Karpas-422 (cell line): ENCODE measurements around the gene LILRB3. TPM values are rescaled to one million over a fixed set of nuclear protein-coding genes. Genes with fewer than 3 reads are reported as not detected.

Experiments
- small RNA-seq: library from RNA; depleted of rRNA; stranded (forward); fragments of <200 nt; gene quantifications from one replicate; pipeline ENCODE3, GENCODE V24; 2014
- total RNA-seq: library from RNA; depleted of rRNA; stranded (reverse); fragments of >200 nt; shearing (Covaris generic); gene quantifications from 2 replicates; pipeline ENCODE4 v1.2.3, GENCODE V29; 2014; ENCODE audit warnings: low replicate concordance; rRNA removed

Gene LILRB3
- total RNA-seq, 1 experiment from 2014 or later, result not detected

Small RNA genes lying within 50 kb of the gene (small RNA-seq; reads per million reads assigned to genes)
- gene RNU6-1307P, result not detected

Other genes with a start within 250 kb of the LILRB3 start
- gene CACNG6, start 231.4 kb downstream of the LILRB3 start, total RNA-seq, result not detected in 2 replicates
- not detected in 2 replicates for gene VSTM1, start 159.1 kb downstream of the LILRB3 start, total RNA-seq
- not detected in 2 replicates for gene TARM1, start 141.6 kb downstream of the LILRB3 start, total RNA-seq
- gene OSCAR, start 122.2 kb downstream of the LILRB3 start, total RNA-seq, result 0.22 TPM in 1 of 2 replicates, not detected in the other
- 79.5 and 105 TPM in 2 replicates for gene NDUFA3, start 120.2 kb downstream of the LILRB3 start, total RNA-seq
- 21.5 and 39.9 TPM in 2 replicates for gene TFPT, start 107.3 kb downstream of the LILRB3 start, total RNA-seq
- gene PRPF31, start 107.3 kb downstream of the LILRB3 start, total RNA-seq, result 25.2 and 61.3 TPM in 2 replicates
- gene CNOT3, start 85.2 kb downstream of the LILRB3 start, total RNA-seq, result 31.2 and 45.0 TPM in 2 replicates
- gene LENG1, start 63.3 kb downstream of the LILRB3 start, total RNA-seq, result 1.6 and 14.0 TPM in 2 replicates
- 6.2 TPM in 1 of 2 replicates, not detected in the other for gene TMC4, start 49.8 kb downstream of the LILRB3 start, total RNA-seq
- gene MBOAT7, start 33.4 kb downstream of the LILRB3 start, total RNA-seq, result 85.6 and 90.0 TPM in 2 replicates
- 28.1 and 39.8 TPM in 2 replicates for gene TSEN34, start 31.7 kb downstream of the LILRB3 start, total RNA-seq
- 3,304 and 6,295 TPM in 2 replicates for gene RPS9, start 22.1 kb downstream of the LILRB3 start, total RNA-seq
- not detected in 2 replicates for gene LILRA6, start 19.8 kb upstream of the LILRB3 start, total RNA-seq
- gene LILRB5, start 34.3 kb upstream of the LILRB3 start, total RNA-seq, result not detected in 2 replicates
- gene LILRB2, start 58.1 kb upstream of the LILRB3 start, total RNA-seq, result 0.22 and 0.61 TPM in 2 replicates
- not detected in 2 replicates for gene LILRA5, start 90.2 kb upstream of the LILRB3 start, total RNA-seq
- 0.75 and 10.5 TPM in 2 replicates for gene LILRA4, start 116.2 kb upstream of the LILRB3 start, total RNA-seq
- gene LAIR1, start 141.9 kb upstream of the LILRB3 start, total RNA-seq, result 0.15 and 0.61 TPM in 2 replicates
- not detected in 2 replicates for gene TTYH1, start 192.5 kb upstream of the LILRB3 start, total RNA-seq
- 88.3 and 99.4 TPM in 2 replicates for gene LENG8, start 226.2 kb upstream of the LILRB3 start, total RNA-seq
- gene LENG9, start 240.8 kb upstream of the LILRB3 start, total RNA-seq, result 5.0 and 14.1 TPM in 2 replicates